PFSK-1 (cell line): Measurements from ENCODE around the gene LRRC2.

Source experiments
- FOXP2 ChIP-seq: optimal IDR thresholded peaks from 2 replicates; pipeline ENCODE3; 2011; ENCODE audit warnings: borderline replicate concordance, control low read depth, inconsistent platforms; ENCODE audit not compliant: insufficient read depth; ENCODE audit errors: extremely low read length, extremely low read depth
- POLR2AphosphoS5 ChIP-seq: IDR thresholded peaks from 2 replicates; pipeline ENCODE4 v1.6.1; 2012; ENCODE audit warnings: low read depth, mild to moderate bottlenecking, control low read depth, low read length, moderate library complexity
- REST ChIP-seq, 2 experiments: IDR thresholded peaks; 2 replicates each; pipeline versions ENCODE4 v1.6.1 to v1.8.0; 2011 to 2012; ENCODE audit warnings: low read depth in 2 of 2, low read length in 2 of 2, control low read depth in 1 of 2, inconsistent platforms in 1 of 2, mild to moderate bottlenecking in 1 of 2, moderate library complexity in 1 of 2; ENCODE audit not compliant: insufficient read depth in 1 of 2
- SIN3A ChIP-seq: IDR thresholded peaks from 2 replicates; pipeline ENCODE4 v1.6.1; 2012; ENCODE audit warnings: mild to moderate bottlenecking, low read length, moderate library complexity, borderline replicate concordance; ENCODE audit not compliant: insufficient read depth

- TF ChIP-seq POLR2AphosphoS5: no peak
- TF ChIP-seq SIN3A: no peak
- TF ChIP-seq REST (IDR thresholded peaks at IDR 0.05; ENCODE audit: insufficient read depth in 1 of 2, low read depth in 2 of 2, low read length in 2 of 2): no peak
- no peak for TF ChIP-seq FOXP2
Observed at GRCh38 chr3:46593274-46593862, 27.3 kb upstream of the LRRC2 start.
